OCI-M2 (cell line): ENCODE data around the gene RUNX2.

Source experiments
- DNase-seq: peaks from one replicate; lab custom pipeline; 2025; ENCODE audit not compliant: unreplicated experiment; lab: John Stamatoyannopoulos, UW

Gene RUNX2

GRCh38 chr6:45351076-45351475, 22.9 kb downstream of the RUNX2 start:
- no peak for DNase-seq

GRCh38 chr6:45351667-45352066, 23.5 kb downstream of the RUNX2 start:
- DNase-seq: no peak

- DNase-seq: no peak
These were observed 25.5 kb downstream of the RUNX2 start for GRCh38 chr6:45353654-45354053.

- no peak for DNase-seq
These were observed 36.3 kb downstream of the RUNX2 start for GRCh38 chr6:45364466-45364865.

- no peak for DNase-seq
These were observed 36.9 kb downstream of the RUNX2 start for GRCh38 chr6:45365036-45365435.

- no peak for DNase-seq
These were observed 38.4 kb downstream of the RUNX2 start for GRCh38 chr6:45366534-45366933.

GRCh38 chr6:45367999-45368398, 39.9 kb downstream of the RUNX2 start:
- no peak for DNase-seq

- no peak for DNase-seq
These were observed 41.7 kb downstream of the RUNX2 start for GRCh38 chr6:45369870-45370269.

- no peak for DNase-seq
These were observed 43.9 kb downstream of the RUNX2 start for GRCh38 chr6:45371924-45372573.

- DNase-seq: no peak
These were observed 47.3 kb downstream of the RUNX2 start for GRCh38 chr6:45375449-45375848.

GRCh38 chr6:45376310-45377042, 48.3 kb downstream of the RUNX2 start:
- DNase-seq: no peak

- no peak for DNase-seq
These were observed 49.0 kb downstream of the RUNX2 start for GRCh38 chr6:45377043-45377553.

- DNase-seq: peak; percentile 73
These were observed 49.6 kb downstream of the RUNX2 start, which contains the start of gene SUPT3H for GRCh38 chr6:45377554-45378333. TSS of gene SUPT3H (minus strand) at chr6:45377934.

- DNase-seq: no peak
These were observed 50.3 kb downstream of the RUNX2 start for GRCh38 chr6:45378334-45378926.

- DNase-seq: no peak
These were observed 54.3 kb downstream of the RUNX2 start for GRCh38 chr6:45382391-45382790.

GRCh38 chr6:45386501-45386900, 58.4 kb downstream of the RUNX2 start:
- DNase-seq: no peak

GRCh38 chr6:45387236-45387635, 59.1 kb downstream of the RUNX2 start:
- no peak for DNase-seq

- no peak for DNase-seq
These were observed 60.2 kb downstream of the RUNX2 start for GRCh38 chr6:45388328-45388727.

- DNase-seq: no peak
These were observed 66.5 kb downstream of the RUNX2 start for GRCh38 chr6:45394586-45395095.

- no peak for DNase-seq
These were observed 70.1 kb downstream of the RUNX2 start for GRCh38 chr6:45398075-45398813.
